Activated naive CD4-positive, alpha-beta T cell treated with anti-CD3 and anti-CD28 coated beads, Interleukin-2, amount 50 U/mL, for 16 hours (primary cell): ENCODE results near the gene CD300LG.
"Not testable (repeated sequence)": the region's sequence is repeated elsewhere in the genome, so short reads cannot be mapped to it uniquely, and the experiment has no call there.

Experiments used
- DNase-seq: peaks from one replicate; pipeline ENCODE4 v3.0.0-alpha.2; 2020

The CD300LG gene, protein sequence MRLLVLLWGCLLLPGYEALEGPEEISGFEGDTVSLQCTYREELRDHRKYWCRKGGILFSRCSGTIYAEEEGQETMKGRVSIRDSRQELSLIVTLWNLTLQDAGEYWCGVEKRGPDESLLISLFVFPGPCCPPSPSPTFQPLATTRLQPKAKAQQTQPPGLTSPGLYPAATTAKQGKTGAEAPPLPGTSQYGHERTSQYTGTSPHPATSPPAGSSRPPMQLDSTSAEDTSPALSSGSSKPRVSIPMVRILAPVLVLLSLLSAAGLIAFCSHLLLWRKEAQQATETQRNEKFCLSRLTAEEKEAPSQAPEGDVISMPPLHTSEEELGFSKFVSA

DNA sequence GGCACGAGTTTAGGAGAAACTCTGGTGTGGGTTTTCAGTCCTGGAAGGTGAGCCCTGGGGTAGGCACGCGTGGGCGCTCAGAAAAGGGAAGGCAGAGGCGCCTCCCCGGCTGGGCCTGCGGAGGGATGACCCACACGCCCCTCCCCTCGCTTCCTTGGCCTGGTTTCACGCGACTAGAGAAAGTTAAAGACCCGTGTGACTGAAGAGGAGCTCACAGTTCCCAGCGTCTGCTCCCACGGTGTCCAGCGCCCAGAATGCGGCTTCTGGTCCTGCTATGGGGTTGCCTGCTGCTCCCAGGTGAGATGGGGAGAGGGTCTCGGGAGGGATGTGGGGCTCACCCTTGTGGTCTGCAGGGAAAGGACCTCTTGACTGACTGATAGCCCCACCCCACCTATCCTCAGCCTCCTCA lies at the start of gene CD300LG:
TSS of gene CD300LG (plus strand) at position 214 of the 409 bp plus-strand sequence. CDS start at position 255, 41 bp downstream.
- no peak for DNase-seq

DNA sequence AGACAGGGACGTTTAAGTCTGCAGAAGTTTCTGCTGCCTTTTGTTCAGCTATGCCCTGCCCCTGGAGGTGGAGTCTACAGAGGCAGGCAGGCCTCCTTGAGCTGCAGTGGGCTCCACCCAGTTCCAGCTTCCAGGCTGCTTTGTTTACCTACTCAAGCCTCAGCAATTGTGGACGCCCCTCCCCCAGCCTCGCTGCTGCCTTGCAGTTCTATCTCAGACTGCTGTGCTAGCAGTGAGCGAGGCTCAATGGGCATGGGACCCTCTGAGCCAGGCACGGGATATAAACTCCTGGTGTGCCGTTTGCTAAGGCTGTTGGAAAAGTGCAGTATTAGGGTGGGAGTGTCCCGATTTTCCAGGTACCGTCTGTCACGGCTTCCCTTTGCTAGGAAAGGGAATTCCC lies 49.0 kb upstream of the CD300LG start:
- DNase-seq: not testable (repeated sequence)

DNA sequence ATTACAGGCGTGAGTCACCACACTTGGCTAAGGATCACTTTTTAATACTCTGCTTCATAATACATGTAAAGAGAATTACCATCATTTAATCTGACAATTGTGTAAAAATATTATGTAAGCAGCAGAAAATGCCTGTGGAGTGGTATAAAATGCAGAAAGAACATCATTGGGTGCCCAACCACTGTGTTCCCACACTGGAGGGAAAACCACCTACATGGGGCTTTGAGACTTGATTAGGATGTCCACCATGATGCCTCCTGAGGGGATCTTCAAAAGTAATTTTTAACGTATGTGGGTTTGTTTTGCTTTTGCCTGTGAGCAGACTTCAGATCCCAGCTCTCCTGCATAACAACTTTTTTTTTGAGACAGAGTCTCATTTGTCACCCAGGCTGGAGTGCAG lies 47.9 kb upstream of the CD300LG start:
- no peak for DNase-seq

DNA sequence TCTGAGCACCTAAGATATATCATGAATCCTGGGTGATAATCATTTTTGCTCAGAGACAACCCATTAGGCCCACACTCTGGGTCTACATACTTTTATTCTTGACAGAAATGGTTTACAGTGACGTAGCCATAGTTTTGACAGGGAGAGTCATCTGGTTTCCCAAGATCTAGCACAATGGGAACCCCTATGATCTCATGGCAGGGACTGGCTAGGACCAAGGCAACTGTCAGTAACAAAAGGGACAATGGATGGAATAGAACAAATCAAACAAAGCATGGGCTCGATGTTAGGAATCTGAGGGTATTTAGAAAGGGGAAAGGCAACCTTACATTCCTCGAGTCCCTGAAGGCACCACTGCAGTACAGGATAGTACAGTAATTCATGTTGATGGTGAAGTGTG lies 46.2 kb upstream of the CD300LG start:
- no peak for DNase-seq

DNA sequence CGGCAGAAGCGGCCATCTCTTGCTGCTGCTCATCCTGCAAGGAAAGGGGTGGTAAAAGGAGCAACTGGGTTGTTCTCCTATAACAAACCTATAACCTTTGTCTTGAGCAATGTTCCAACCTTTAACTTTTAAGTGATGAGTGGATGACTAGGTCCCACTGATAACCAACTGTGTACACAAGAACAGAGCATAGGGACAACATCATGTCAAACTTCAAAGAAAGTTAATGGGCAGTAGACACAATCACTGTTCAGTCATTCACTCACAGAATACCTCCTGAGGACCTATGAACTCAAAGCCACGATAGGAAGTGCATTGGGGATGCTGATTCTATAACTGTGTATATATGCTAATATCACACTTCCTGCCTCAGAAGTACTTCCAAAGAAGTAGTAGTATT lies 45.1 kb upstream of the CD300LG start:
- no peak for DNase-seq

DNA sequence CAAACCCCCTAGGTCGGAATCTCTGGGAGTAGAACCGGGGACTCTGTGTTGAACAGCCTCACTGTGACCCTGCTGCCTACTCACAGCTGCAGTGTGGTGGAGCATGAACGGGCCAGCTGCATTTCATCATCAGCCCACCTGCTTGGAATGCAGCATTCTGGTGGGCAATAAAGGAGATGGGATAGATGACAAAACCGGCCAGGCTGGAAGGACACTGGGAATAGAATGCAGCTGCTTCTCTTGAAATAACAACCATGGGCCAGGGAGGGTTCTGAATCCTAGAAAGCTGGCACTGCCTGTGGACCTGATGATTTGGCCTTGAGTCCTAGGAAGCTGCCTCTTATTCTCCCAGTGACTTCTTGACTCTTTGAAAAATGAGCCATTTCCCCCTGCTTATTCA lies 43.2 kb upstream of the CD300LG start:
- no peak for DNase-seq

DNA sequence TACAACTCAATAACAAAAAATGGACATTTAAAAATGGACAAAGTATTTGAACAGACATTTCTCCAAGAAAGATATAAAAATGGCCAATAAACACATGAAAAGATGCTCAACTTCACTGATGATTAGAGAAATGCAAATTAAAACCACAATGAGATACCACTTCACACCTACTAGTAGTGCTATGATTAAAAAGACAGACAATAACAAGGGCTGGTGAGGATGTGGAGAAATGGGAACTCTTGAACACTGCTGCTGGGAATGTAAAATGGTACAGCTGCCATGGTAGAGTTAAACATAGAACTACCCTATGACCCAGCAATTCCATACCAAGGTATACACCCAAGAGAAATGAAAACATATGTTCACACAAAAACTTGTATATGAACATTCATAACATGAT lies 41.9 kb upstream of the CD300LG start:
- DNase-seq: no peak

DNA sequence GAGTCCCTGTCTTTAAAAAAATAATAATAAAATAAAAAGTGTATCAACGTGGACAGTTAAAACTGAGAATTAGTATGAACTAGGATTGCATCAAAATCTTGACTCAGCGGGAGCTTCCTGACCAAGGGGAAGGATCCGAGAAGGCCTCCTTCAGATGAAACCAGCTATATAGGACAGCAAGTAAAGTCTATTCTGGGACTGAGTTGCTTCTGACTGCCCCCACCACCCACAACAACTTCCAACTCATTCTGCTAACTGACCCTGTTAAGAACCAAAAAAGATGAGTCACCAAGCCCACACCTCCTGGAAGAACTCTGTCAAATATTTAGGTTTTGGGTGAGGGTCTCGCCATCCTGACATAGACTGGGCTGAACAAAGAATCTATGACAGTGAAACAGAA lies 38.9 kb upstream of the CD300LG start:
- no peak for DNase-seq

DNA sequence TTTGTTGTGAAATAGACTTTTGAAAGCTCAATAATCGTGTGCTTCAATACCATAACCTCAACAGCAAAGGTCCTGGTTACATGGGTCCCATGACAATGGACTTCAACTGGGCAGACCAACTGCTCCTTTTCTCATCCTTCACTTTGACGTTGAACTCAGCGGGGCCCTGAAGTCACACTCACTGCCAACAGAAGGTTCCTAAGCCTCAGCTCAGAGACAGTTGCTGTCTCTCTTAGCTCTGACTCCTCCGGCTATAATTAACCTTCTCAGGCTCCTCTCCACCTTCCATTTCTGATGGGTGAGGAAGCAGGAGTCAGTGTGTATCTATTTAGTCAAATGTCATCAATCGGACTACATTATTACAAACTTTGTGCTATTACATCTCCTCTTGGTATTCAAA lies 37.9 kb upstream of the CD300LG start:
- DNase-seq: no peak

DNA sequence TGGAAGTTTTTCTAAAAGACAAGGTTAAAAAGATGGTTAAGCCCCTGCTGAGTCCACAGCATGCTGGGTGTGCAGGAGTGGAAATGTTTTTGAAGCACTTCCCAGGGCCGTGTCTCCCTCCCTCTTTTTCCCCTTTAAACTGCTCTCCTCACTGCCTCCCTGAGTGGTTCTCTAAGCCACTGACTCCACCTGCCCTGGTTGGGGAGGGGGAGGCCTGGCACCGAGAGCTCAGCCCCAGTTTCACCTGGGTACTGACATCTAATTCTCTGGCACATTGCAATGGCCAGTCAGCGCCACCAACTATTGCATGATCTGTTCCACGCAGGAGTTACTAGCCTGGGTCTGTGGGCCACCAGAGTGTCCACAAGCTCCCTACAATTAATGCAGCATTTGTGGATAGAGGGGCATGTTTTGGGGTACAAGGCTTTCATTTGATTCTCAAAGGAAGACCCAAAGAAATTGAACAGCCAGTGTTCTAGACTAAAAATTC lies 36.7 kb upstream of the CD300LG start:
- no peak for DNase-seq

DNA sequence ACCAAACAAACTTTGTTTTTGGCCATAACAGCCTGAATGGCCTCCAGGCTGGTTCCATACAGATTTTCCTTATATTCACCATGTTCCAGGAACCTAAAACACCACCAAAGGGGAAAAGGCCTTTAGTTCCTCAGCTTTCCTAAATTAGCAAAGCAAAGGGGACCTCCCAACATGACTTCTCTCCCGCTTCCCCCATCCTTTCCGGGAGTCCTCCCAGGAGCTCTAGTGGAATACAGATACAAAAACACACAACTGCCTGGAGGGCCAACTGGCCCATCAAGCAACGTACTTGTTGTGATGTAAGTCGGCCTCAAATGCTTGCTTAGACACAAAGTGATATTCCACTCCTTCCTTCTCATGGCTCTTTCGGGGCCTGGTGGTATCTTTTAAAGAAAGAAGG lies 36.2 kb upstream of the CD300LG start:
- no peak for DNase-seq

DNA sequence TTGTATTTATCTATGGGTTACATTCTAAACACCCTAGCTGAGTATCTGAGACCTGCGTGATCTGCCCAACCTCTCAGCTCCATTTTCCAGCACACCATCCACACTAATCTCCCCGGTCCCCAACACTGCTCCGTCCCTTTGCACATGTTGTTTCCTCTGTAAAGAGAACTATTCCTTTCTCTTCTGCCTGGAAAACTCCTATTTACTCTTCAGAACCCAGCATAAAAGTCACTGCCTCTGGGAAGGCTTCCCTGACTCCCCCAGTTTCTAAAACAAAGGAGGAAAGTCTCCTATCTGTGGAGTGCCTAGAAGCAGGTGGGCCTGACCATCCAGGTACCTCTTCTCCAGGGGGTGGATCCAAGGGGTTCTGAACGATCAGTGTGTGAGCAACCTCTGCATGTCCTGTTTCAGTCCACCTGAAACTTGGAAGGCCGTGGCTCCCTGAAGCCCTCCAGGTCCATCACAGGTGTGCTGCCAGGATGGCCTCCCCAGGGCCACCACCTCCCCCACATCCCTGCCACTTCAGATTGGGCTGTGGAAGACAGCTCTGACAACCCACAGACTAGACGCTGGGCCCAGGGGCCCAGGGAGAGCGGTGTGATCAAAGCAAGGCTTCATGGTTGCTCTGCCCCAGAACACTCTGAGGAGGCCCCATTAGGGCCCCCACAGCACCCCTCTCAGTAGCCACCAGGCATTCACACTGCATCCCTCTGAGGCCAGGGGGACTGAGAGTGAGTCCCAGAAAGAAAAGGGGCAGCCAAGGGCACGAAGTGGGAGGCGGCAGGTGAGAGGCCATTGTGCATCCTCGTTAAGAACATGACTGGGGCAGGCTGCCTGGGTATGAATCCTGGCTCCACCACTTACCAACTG lies 34.3 kb upstream of the CD300LG start:
- no peak for DNase-seq

DNA sequence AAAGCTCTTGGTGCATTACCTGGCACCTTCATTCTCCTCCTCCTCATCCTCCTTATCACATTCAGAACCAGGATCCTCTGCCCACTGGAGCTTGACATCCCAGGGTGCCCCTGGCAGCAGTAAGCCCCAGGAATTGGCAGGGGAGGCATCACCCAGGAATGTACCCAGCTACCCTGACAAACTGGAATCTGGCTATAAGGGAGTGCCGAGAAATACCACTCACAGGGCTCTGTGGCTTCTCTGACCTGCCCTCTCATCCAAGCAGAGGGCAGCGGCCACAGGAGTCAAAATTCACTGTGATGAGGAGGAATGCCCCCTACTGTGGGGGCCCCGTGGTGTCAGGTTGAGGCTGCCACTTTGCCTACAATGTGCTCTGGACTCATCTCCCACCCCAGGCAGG lies 33.6 kb upstream of the CD300LG start:
- DNase-seq: no peak

DNA sequence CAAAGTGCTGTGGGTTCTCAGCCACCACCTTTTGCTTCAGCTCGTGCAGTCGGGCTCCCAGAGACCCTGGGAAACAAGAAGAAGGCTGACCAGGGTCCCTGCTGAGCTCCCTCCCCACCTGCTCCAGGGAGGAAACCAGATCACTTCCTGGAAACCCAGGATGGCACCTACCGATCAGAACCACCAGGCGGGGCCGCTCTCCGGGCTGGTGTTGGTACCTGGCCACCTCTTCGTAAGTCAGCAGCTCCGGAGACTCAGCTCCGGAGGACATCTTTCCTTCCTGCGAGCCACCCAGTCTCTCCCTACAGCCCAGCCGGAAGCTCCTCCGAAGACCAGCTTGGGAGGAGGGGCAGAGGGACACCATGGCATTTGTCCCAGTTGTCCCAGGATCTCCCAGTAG lies 33.0 kb upstream of the CD300LG start:
- no peak for DNase-seq

DNA sequence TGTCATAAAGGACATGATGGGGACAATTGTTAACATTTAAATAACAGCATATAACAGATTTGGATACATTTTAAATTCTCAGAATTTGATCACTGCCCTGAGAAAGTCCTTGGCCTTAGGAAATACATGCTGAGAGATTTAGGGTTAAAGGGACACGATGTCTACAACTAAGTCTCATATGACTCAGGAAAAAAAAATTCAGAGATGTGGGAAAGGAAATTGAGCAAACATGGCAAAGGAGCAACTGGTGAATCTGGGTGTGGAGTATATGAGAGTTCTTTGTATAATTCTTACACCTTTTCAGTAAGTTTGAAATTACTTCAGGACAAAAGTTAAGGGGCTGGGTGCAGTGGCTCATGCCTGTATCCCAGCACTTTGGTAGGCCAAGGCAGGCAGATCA lies 32.3 kb upstream of the CD300LG start:
- DNase-seq: no peak

DNA sequence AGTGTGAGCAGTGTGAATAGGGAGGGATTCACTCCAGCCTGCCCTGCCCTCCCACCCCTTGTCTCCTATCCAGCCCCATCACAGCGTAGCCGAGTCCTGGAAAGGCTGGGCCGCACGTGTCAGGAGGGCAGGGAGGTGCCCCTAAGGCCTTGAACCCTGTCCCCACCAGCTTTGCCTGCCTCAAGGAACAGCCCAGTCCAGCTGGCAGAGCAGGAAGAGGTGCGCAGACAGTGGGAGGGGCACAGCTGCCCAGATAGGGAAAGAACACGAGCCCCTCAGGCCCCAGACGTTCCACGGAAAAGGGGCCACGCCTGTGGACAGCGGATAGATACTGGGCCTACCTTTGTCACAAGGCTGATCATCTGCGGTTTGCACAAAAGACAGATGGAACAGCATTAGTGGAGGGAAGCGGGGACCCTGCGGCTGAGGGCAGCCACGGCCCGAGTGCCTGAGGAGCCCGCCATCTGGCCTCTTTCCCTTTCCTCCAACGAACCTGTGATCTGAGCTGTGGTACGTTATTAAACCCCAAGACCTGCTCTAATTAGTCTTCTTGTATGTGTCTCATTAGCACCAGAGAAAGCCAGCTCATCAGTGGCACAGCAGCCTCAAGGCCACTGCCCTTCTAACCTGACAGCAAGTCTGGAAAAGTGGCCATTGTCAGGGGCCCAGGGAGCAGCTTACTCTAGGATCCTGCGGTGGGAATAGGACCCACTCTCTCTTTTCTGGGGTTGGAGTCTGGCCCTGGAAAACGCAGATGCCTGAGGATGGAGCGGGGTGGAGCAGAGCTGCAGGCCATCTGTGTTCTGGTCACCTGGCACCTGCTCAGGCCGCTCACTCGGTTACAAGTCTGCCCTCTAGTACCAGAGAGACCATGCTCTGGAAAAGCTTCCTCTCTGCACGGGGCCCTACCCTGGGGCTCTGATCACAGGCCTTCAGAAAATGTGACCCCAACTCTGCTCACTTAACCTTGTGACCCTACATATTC lies 30.3 kb upstream of the CD300LG start:
- no peak for DNase-seq

DNA sequence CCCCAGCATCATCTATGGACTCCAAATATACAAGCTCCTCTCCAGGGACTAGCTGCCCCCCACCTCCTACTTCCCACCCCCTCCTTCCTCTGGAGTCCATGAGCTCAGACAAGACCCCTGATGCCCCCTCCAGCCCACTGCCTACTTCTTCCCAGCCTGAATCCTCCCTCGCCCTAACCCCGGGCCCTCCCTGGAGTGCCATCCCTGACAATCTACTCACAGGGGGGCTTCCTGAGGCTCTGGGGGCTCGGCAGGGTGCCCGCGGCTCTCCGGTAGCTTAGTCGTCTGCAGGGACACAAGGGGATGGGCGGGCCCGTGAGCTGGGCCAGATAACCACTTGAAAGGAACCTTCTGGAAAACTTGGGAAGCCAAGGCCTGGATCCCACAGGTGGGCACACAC lies 29.1 kb upstream of the CD300LG start:
- no peak for DNase-seq

DNA sequence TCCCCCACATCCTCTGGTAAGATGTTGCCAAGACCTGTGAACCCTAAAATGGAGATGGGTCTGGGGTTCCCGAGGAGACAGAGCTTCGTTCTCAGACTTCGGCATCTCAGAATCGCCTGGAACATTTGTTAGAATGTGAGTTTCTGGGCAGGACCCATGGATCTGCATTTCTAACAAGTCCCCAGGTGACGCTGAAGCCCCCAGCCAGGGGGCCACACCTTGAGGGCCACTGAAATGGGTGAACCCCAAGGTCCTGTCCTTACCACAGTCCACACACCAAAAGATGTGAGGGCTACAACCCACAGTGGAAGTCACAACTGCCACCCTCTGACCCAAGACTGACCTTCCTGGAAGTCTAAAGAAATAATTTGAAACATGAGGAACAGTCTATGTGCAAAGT lies 28.0 kb upstream of the CD300LG start:
- DNase-seq: no peak

DNA sequence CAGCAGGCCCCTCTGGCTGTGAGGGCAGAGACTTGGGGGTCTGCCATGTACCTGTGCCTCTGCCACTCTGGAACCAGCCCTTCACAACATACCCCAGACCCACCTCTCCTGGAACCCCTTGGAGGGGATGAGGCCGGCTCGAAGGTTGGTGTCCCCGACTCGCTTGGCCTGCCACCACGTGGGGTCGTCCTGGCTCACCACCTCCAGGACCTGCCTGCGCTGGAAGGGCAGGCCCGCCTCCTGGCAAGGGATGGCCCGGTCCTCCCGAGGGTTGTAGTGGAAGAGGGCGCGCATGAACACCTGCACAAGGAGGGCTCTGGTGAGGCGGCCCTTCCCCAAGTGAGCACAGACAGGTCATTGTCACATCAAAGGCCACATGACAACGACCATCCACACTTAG lies 26.2 kb upstream of the CD300LG start:
- no peak for DNase-seq

DNA sequence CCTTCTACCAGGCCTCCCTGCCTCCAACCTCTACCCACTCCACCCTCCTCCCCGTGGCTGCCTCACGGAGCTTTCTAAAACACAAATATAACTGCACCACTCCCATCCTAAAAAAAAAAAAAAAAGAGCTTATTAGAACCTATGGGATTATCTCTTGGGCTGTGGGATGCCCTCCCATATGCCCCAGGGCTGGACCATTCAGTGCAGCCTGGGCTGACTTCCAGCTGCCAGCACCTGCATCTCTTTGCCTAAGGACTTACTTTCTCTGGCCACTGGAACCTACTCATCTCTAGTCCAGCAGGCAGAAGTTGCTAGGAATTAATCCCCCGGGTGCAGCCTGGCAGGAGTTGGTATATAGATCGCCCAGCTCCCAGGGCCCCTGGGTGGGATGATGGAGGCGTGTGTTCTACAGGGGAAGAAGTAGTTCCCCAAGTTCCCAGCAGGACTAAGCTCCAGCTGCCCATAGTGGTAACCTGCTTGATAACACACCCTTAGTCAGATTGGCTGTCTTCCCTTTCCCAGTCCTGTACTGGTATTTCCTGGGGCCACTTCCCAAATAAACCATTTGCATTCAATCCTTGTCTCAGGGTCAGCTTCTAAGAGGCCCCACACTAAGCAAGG lies 24.3 kb upstream of the CD300LG start:
- no peak for DNase-seq

DNA sequence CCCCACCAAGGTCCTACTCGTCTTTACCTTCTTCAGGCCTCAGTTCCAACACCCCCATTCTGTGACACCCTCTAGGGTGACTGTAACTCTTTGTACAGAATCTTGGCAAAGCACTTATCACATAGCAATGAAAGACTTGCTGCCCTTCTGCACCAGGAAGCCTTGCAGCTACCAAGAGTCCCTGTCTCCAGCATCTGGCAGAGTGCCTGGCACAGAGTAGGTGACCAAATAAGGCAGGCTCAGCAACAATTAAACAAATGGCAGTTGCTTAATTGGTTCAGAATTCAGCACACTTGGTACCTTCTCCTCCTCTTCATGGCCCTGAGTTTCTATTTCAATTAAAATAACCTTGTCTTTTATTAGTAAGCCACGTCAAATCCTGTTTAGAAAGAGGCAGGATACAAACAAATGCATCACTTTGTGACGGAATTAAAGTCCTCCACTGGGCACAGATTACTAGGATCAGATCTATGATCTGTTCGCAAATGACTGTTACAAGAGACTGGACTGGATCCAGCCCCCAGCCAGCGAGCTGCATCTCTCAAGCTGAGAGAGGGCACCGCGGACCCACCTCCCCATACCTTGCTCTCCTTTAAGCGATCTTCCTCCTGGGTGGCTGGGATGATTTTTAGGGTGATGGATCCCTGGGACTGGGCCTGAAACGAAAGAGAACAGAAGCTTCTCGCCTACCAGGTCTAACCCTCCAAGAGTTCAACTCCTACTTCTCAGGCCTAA lies 23.5 kb upstream of the CD300LG start:
- DNase-seq: no peak

DNA sequence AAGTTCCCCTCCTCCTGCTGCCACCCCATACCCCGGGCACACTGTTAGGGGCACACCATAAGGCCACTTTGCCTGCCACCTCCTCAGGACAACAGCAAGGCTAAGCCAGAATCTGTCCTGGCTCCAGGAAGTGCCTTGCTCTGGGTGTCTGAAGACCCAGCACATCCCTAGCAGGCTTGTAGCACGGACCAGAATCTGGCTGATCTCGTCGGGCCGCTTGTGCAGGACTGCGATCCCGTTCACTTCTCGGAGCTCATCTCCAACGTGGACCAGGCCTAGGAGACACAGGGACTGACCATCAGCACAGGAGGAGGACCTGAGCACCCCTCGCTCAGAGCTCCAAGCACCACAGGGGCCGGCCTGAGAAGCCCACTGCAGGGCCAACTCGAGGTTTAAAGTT lies 21.4 kb upstream of the CD300LG start:
- DNase-seq: no peak
